Measurements from ENCODE around the gene SEZ6L.

Gene SEZ6L

DNA sequence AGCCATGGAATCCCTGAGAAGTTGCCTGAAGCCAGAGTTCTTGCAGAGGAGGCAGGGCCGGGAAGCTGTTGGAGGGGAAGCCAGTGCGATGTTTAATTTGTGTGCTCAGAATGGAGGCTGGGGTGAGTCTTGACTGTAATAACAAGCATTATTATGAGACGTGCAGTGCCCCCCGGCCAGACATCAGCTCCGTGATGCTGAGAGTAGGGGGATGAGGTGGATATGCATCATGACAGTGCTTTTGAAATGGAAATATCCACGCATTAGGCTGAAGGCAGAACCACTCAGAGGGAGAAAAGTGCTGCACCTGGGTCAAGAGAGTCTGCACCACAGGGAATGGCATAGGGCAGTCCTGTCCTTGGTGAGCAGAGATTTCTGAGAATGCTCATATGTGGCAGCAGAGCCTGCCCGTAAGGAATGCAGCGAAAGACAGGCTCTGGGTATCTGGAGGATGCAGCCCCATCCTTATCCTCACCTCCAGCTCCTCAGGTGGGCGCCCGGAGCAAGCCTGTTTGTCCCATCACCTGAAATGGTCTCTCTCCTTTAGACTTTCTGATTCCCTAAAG is 37.6 kb upstream of the SEZ6L start:
- no peaks in the 10 kb centered on the region for H3K4me1 ChIP-seq (ENCODE audit: control insufficient read depth in 1 of 2, insufficient read depth in 1 of 2, low read depth in 1 of 2, low read length in 1 of 2)
- H3K4me3 ChIP-seq (ENCODE audit: low read depth in 1 of 2, low read length in 1 of 2): no peak overlapping the region
- H3K36me3 ChIP-seq: no peaks in the 10 kb centered on the region
- no peaks in the 10 kb centered on the region for H3K9me3 ChIP-seq
- H3K27ac ChIP-seq: no peak overlapping the region
- peaks cover 11% of the 10 kb centered on the region for H3K27me3 ChIP-seq
- TF ChIP-seq, protein P1, sequence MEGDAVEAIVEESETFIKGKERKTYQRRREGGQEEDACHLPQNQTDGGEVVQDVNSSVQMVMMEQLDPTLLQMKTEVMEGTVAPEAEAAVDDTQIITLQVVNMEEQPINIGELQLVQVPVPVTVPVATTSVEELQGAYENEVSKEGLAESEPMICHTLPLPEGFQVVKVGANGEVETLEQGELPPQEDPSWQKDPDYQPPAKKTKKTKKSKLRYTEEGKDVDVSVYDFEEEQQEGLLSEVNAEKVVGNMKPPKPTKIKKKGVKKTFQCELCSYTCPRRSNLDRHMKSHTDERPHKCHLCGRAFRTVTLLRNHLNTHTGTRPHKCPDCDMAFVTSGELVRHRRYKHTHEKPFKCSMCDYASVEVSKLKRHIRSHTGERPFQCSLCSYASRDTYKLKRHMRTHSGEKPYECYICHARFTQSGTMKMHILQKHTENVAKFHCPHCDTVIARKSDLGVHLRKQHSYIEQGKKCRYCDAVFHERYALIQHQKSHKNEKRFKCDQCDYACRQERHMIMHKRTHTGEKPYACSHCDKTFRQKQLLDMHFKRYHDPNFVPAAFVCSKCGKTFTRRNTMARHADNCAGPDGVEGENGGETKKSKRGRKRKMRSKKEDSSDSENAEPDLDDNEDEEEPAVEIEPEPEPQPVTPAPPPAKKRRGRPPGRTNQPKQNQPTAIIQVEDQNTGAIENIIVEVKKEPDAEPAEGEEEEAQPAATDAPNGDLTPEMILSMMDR (IDR thresholded peaks at IDR 0.05): no peak

DNA sequence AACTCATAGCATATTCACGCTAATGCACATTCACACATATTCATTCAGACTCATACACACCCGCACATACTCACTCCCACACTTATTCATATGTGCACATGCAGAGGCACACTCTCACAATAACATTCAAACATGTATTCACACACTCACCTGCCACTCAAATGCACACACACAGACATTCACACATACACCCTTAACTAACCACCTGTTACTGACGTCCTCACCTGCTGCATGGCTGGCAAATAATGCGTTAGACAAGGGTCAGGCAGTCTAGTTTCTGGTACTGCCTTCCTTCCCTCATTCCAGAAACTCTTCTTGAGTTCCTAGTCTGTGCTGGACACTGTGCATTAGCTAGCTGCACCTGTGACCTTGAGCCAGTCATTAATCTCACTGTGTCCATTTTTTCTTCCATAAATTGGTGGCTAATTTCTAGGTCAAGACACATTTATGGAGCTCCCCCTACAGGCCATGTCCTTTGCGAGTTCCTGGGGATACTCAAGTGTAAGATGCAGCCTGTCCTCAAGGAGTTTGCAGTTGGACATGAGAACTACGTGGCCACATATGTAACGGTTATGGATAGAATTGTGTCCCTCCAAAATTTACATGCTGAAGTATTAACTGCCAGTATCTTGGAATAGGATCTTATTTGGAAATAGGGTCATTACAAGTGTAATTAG is 34.5 kb upstream of the SEZ6L start:
- TF ChIP-seq, protein P1 (IDR thresholded peaks at IDR 0.05): no peak
- Histone ChIP-seq H3K27ac (no peak overlapping the region), H3K9me3 (no peaks in the 10 kb centered on the region), H3K4me1 (ENCODE audit: control insufficient read depth in 1 of 2, insufficient read depth in 1 of 2, low read depth in 1 of 2, low read length in 1 of 2) (no peaks in the 10 kb centered on the region), H3K4me3 (ENCODE audit: low read depth in 1 of 2, low read length in 1 of 2) (no peak overlapping the region), H3K36me3 (no peaks in the 10 kb centered on the region), H3K27me3 (peaks cover 25% of the 10 kb centered on the region)

GRCh38 chr22:26135806-26136205 is 33.5 kb upstream of the SEZ6L start:
- Histone ChIP-seq H3K4me3 (ENCODE audit: low read depth in 1 of 2, low read length in 1 of 2) (no peak overlapping the region), H3K9me3 (no peaks in the 10 kb centered on the region), H3K4me1 (ENCODE audit: control insufficient read depth in 1 of 2, insufficient read depth in 1 of 2, low read depth in 1 of 2, low read length in 1 of 2) (no peaks in the 10 kb centered on the region), H3K27me3 (peaks cover 33% of the 10 kb centered on the region), H3K36me3 (no peaks in the 10 kb centered on the region), H3K27ac (no peak overlapping the region)
- TF ChIP-seq, protein P1 (IDR thresholded peaks at IDR 0.05): no peak

- Histone ChIP-seq H3K27ac (no peak overlapping the region), H3K27me3 (peaks cover 23% of the 10 kb centered on the region), H3K4me1 (ENCODE audit: control insufficient read depth in 1 of 2, insufficient read depth in 1 of 2, low read depth in 1 of 2, low read length in 1 of 2) (no peaks in the 10 kb centered on the region), H3K36me3 (no peaks in the 10 kb centered on the region), H3K9me3 (no peaks in the 10 kb centered on the region), H3K4me3 (ENCODE audit: low read depth in 1 of 2, low read length in 1 of 2) (no peak overlapping the region)
- TF ChIP-seq, protein P1 (IDR thresholded peaks at IDR 0.05): no peak
These were observed 30.0 kb upstream of the SEZ6L start for GRCh38 chr22:26139310-26139709.

GRCh38 chr22:26141831-26142230 is 27.4 kb upstream of the SEZ6L start:
- TF ChIP-seq, protein P1 (IDR thresholded peaks at IDR 0.05): no peak
- Histone ChIP-seq H3K27me3 (peaks cover 23% of the 10 kb centered on the region), H3K4me1 (ENCODE audit: control insufficient read depth in 1 of 2, insufficient read depth in 1 of 2, low read depth in 1 of 2, low read length in 1 of 2) (no peaks in the 10 kb centered on the region), H3K36me3 (no peaks in the 10 kb centered on the region), H3K4me3 (ENCODE audit: low read depth in 1 of 2, low read length in 1 of 2) (no peak overlapping the region), H3K27ac (no peak overlapping the region), H3K9me3 (no peaks in the 10 kb centered on the region)

Data from neutrophil (primary cell).